HepG2 (cell line): ENCODE results near the gene APOC1. TPM values are rescaled to one million over a fixed set of nuclear protein-coding genes. Genes with fewer than 3 reads are reported as not detected.

Source experiments
- ATF1 ChIP-seq: IDR thresholded peaks from 2 replicates; pipeline ENCODE4 v1.6.1; 2016; ENCODE audit warnings: mild to moderate bottlenecking, control low read depth
- BATF2 ChIP-seq: sonication (generic); formaldehyde crosslinking; IDR thresholded peaks from 2 replicates; pipeline ENCODE4 v1.8.0; 2022; ENCODE audit warnings: mild to moderate bottlenecking, missing genetic modification reagents, moderate library complexity
- BHLHE40 ChIP-seq: IDR thresholded peaks from 2 replicates; pipeline ENCODE4 v1.6.1; 2011; ENCODE audit warnings: low read length, improper control_type of control experiment
- ISL2 ChIP-seq: sonication (generic); formaldehyde crosslinking; IDR thresholded peaks from 2 replicates; pipeline ENCODE4 v1.5.0; 2020; ENCODE audit warnings: missing genetic modification reagents
- KLF6 ChIP-seq: IDR thresholded peaks from 2 replicates; pipeline ENCODE4 v1.8.0; 2016; ENCODE audit warnings: missing biosample characterization, missing genetic modification reagents
- RBAK ChIP-seq: sonication (generic); formaldehyde crosslinking; IDR thresholded peaks from 2 replicates; pipeline ENCODE4 v1.5.1; 2020; ENCODE audit warnings: mild to moderate bottlenecking, missing genetic modification reagents
- RFXAP ChIP-seq: sonication (generic); formaldehyde crosslinking; IDR thresholded peaks from 2 replicates; pipeline ENCODE4 v1.4.0; 2020; ENCODE audit warnings: missing genetic modification reagents, borderline replicate concordance
- SNAPC2 ChIP-seq: sonication (generic); formaldehyde crosslinking; IDR thresholded peaks from 2 replicates; pipeline ENCODE4 v1.8.1; 2022; ENCODE audit warnings: mild to moderate bottlenecking, missing genetic modification reagents
- SP4 ChIP-seq: sonication (generic); formaldehyde crosslinking; IDR thresholded peaks from 2 replicates; pipeline ENCODE4 v1.8.1; 2023; ENCODE audit warnings: mild to moderate bottlenecking, missing genetic modification reagents
- THAP11 ChIP-seq: IDR thresholded peaks from 2 replicates; pipeline ENCODE4 v1.6.1; 2016; ENCODE audit warnings: missing biosample characterization, missing genetic modification reagents
- YEATS4 ChIP-seq: sonication (generic); formaldehyde crosslinking; IDR thresholded peaks from 2 replicates; pipeline ENCODE4 v1.4.0; 2020; ENCODE audit warnings: missing genetic modification reagents, borderline replicate concordance
- ZNF225 ChIP-seq: sonication (generic); formaldehyde crosslinking; IDR thresholded peaks from 2 replicates; pipeline ENCODE4 v1.4.0; 2020; ENCODE audit warnings: mild to moderate bottlenecking, missing genetic modification reagents
- ZNF296 ChIP-seq: sonication (generic); formaldehyde crosslinking; conservative IDR thresholded peaks from 2 replicates; pipeline ENCODE4 v1.5.0; 2020; ENCODE audit warnings: mild to moderate bottlenecking, missing genetic modification reagents
- ZNF446 ChIP-seq: sonication (generic); formaldehyde crosslinking; IDR thresholded peaks from 2 replicates; pipeline ENCODE4 v1.5.0; 2020; ENCODE audit warnings: mild to moderate bottlenecking, missing genetic modification reagents
- ZNF572 ChIP-seq: sonication (generic); formaldehyde crosslinking; IDR thresholded peaks from 2 replicates; pipeline ENCODE4 v1.5.1; 2020; ENCODE audit warnings: mild to moderate bottlenecking, missing genetic modification reagents
- ZSCAN21 ChIP-seq: sonication (generic); formaldehyde crosslinking; IDR thresholded peaks from 2 replicates; pipeline ENCODE4 v1.8.0; 2022; ENCODE audit warnings: mild to moderate bottlenecking, missing genetic modification reagents, moderate library complexity, borderline replicate concordance
- polyA plus RNA-seq, 8 experiments: library from polyadenylated mRNA; depleted of rRNA in 3 of 8; stranded (reverse) in 7 of 8; unstranded in 1 of 8; fragments of >200 nt; fragmentation: Illumina TruSeq in 4 of 8; extraction: Trizol in 4 of 8; gene quantifications; 2 replicates each; pipeline versions ENCODE4 v1.2.1 to v1.2.3, GENCODE V29; 2011 to 2016; ENCODE audit warnings: low read depth in 4 of 8, missing spikeins in 1 of 8, mixed read lengths in 1 of 8; ENCODE audit not compliant: insufficient read depth in 1 of 8
- total RNA-seq, 5 experiments: library from RNA; depleted of rRNA; stranded (reverse); fragments of >200 nt; fragmentation: Illumina TruSeq; extraction: Trizol; gene quantifications; 2 replicates each; pipeline ENCODE4 v1.2.3, GENCODE V29; 2016; ENCODE audit warnings: low read depth in 1 of 5
- TF ChIP-seq, protein P1 (sequence below), 2 experiments: sonication (generic) in 1 of 2; formaldehyde crosslinking in 1 of 2; IDR thresholded peaks; 2 replicates each; pipeline versions ENCODE4 v1.6.1 to v1.9.0; 2014 to 2022; ENCODE audit warnings: antibody characterized with exemption in 1 of 2, borderline replicate concordance in 1 of 2, inconsistent platforms in 1 of 2, low read depth in 1 of 2, missing genetic modification reagents in 1 of 2
- TF ChIP-seq, protein P2 (sequence below): sonication (generic); formaldehyde crosslinking; IDR thresholded peaks from 2 replicates; pipeline ENCODE4 v1.4.0; 2020; ENCODE audit warnings: missing genetic modification reagents

APOC1 gene
- total and polyA plus RNA-seq, 2 of the 13 experiments (the other 11 are each of a cell fraction or from before 2014, with no cell fraction given): 600 to 1,235 TPM

DNA sequence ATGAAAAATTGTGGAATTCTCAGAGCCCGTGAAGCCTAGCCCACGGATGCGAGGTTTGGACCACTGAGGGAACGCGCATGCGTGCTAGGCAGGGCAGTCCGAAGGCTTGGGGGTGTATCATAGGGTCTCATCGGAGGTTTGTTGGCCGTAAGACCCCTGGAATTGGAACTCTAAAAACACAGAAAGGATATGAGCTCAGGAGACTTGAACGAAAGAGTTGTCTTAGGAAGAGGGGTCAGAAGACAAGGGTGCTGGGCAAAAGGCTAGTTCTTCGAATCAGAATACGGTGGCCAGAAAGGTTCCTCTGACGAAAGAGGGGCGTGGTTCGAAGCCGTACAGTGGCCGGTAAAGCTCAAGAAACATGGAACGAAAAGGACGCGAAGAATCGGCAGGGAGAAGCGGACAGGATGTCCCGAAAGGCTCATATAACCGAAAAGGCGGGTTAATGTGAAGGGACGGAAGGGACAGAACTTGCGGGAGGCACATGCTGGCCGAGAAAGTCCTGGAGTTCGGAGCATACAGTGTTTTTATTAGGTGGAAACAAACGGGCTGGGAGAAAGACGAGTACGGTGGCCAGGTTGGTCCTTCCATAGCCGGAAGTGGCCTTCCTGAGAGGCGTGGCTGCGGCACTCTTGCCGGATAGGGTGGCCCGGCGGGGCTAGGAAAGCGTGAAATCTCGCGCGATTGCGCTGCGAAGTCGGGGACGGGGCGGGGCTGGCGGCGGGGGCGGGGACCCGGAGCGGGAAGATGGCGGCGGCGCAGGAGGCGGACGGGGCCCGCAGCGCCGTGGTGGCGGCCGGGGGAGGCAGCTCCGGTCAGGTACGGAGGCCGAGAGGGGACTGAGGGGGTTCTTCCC lies 40.5 kb downstream of the APOC1 start, which contains the start of gene CLPTM1 (continued):
- TF ChIP-seq, protein P1, sequence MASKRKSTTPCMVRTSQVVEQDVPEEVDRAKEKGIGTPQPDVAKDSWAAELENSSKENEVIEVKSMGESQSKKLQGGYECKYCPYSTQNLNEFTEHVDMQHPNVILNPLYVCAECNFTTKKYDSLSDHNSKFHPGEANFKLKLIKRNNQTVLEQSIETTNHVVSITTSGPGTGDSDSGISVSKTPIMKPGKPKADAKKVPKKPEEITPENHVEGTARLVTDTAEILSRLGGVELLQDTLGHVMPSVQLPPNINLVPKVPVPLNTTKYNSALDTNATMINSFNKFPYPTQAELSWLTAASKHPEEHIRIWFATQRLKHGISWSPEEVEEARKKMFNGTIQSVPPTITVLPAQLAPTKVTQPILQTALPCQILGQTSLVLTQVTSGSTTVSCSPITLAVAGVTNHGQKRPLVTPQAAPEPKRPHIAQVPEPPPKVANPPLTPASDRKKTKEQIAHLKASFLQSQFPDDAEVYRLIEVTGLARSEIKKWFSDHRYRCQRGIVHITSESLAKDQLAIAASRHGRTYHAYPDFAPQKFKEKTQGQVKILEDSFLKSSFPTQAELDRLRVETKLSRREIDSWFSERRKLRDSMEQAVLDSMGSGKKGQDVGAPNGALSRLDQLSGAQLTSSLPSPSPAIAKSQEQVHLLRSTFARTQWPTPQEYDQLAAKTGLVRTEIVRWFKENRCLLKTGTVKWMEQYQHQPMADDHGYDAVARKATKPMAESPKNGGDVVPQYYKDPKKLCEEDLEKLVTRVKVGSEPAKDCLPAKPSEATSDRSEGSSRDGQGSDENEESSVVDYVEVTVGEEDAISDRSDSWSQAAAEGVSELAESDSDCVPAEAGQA (IDR thresholded peaks at IDR 0.05; ENCODE audit: low read depth): 0 out of 2 replicates have a peak, but pooled peaks have one; percentile 13
- TF ChIP-seq, protein P1 (CRISPR knock-in tag; IDR thresholded peaks at IDR 0.05; ENCODE audit: borderline replicate concordance): no peak
- TF ChIP-seq RBAK (0 out of 2 replicates have a peak, but pooled peaks have one; percentile 23), KLF6 (CRISPR knock-in tag) (0 out of 2 replicates have a peak, but pooled peaks have one; percentile 24), ZNF572 (no peak), SP4 (CRISPR knock-in tag) (no peak; the same call in none of the 2 replicates), ZNF225 (no peak), BHLHE40 (no peak), ATF1 (CRISPR knock-in tag) (peak; percentile 89), ZNF296 (CRISPR knock-in tag) (no peak), YEATS4 (CRISPR knock-in tag) (peak; percentile 81; the same call in 1 of the 2 replicates), BATF2 (CRISPR knock-in tag) (no peak), ZSCAN21 (CRISPR knock-in tag) (no peak), ZNF446 (CRISPR knock-in tag) (peak; percentile 58; the same call in 1 of the 2 replicates), THAP11 (CRISPR knock-in tag) (peak; percentile 93), RFXAP (CRISPR knock-in tag) (0 out of 2 replicates have a peak, but pooled peaks have one; percentile 37), ISL2 (CRISPR knock-in tag) (peak; percentile 50; the same call in 1 of the 2 replicates), SNAPC2 (CRISPR knock-in tag) (peak; percentile 66; the same call in 1 of the 2 replicates)
- TF ChIP-seq, protein P2, sequence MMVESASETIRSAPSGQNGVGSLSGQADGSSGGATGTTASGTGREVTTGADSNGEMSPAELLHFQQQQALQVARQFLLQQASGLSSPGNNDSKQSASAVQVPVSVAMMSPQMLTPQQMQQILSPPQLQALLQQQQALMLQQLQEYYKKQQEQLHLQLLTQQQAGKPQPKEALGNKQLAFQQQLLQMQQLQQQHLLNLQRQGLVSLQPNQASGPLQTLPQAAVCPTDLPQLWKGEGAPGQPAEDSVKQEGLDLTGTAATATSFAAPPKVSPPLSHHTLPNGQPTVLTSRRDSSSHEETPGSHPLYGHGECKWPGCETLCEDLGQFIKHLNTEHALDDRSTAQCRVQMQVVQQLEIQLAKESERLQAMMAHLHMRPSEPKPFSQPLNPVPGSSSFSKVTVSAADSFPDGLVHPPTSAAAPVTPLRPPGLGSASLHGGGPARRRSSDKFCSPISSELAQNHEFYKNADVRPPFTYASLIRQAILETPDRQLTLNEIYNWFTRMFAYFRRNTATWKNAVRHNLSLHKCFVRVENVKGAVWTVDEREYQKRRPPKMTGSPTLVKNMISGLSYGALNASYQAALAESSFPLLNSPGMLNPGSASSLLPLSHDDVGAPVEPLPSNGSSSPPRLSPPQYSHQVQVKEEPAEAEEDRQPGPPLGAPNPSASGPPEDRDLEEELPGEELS (CRISPR knock-in tag): peak; percentile 31; the same call in 1 of the 2 replicates
